ENCODE data around the gene ABCA2. TPM values are rescaled to one million over a fixed set of nuclear protein-coding genes. Genes with fewer than 3 reads are reported as not detected.
A peak's percentile ranks its signal among the peaks of the same experiment; 100 is the strongest.

Gene ABCA2
- total RNA-seq, 1 donor from 2014 or later: 55.1 TPM

- no peak overlapping the region for H3K27ac Mint-ChIP-seq (ENCODE audit: unreplicated experiment)
- H3K4me1 Mint-ChIP-seq (ENCODE audit: unreplicated experiment): peaks cover 12% of the 10 kb centered on the region
- TF ChIP-seq CTCF (IDR thresholded peaks at IDR 0.05): no peak
- peak overlapping the region; percentile 77 for H3K4me3 Mint-ChIP-seq (ENCODE audit: unreplicated experiment)
- H3K27me3 Mint-ChIP-seq (ENCODE audit: unreplicated experiment): no peaks in the 10 kb centered on the region
- no peaks in the 10 kb centered on the region for H3K36me3 Mint-ChIP-seq (ENCODE audit: unreplicated experiment)
- H3K9me3 Mint-ChIP-seq (ENCODE audit: unreplicated experiment): no peaks in the 10 kb centered on the region
- DNase-seq (ENCODE audit: extremely low spot score, unreplicated experiment): no peak
Observed at GRCh38 chr9:137026828-137027227, 1.2 kb downstream of the ABCA2 start.

- H3K36me3 Mint-ChIP-seq (ENCODE audit: unreplicated experiment): no peaks in the 10 kb centered on the region
- H3K9me3 Mint-ChIP-seq (ENCODE audit: unreplicated experiment): no peaks in the 10 kb centered on the region
- H3K4me1 Mint-ChIP-seq (ENCODE audit: unreplicated experiment): peaks cover 12% of the 10 kb centered on the region
- no peak for TF ChIP-seq CTCF (IDR thresholded peaks at IDR 0.05)
- H3K27me3 Mint-ChIP-seq (ENCODE audit: unreplicated experiment): no peaks in the 10 kb centered on the region
- peak overlapping the region; percentile 35 for H3K4me3 Mint-ChIP-seq (ENCODE audit: unreplicated experiment)
- H3K27ac Mint-ChIP-seq (ENCODE audit: unreplicated experiment): no peak overlapping the region
- DNase-seq (ENCODE audit: extremely low spot score, unreplicated experiment): no peak
Observed at GRCh38 chr9:137026384-137026783, 1.7 kb downstream of the ABCA2 start.

- H3K27me3 Mint-ChIP-seq (ENCODE audit: unreplicated experiment): no peaks in the 10 kb centered on the region
- no peak overlapping the region for H3K4me3 Mint-ChIP-seq (ENCODE audit: unreplicated experiment)
- DNase-seq (ENCODE audit: extremely low spot score, unreplicated experiment): no peak
- no peaks in the 10 kb centered on the region for H3K36me3 Mint-ChIP-seq (ENCODE audit: unreplicated experiment)
- TF ChIP-seq CTCF (IDR thresholded peaks at IDR 0.05): no peak
- peaks cover 12% of the 10 kb centered on the region for H3K4me1 Mint-ChIP-seq (ENCODE audit: unreplicated experiment)
- no peaks in the 10 kb centered on the region for H3K9me3 Mint-ChIP-seq (ENCODE audit: unreplicated experiment)
- H3K27ac Mint-ChIP-seq (ENCODE audit: unreplicated experiment): no peak overlapping the region
Observed at GRCh38 chr9:137025517-137025966, 2.5 kb downstream of the ABCA2 start.

- Mint-ChIP-seq H3K4me3 (ENCODE audit: unreplicated experiment) (no peak overlapping the region), H3K4me1 (ENCODE audit: unreplicated experiment) (peaks cover 8% of the 10 kb centered on the region), H3K27ac (ENCODE audit: unreplicated experiment) (no peak overlapping the region), H3K9me3 (ENCODE audit: unreplicated experiment) (no peaks in the 10 kb centered on the region), H3K27me3 (ENCODE audit: unreplicated experiment) (no peaks in the 10 kb centered on the region), H3K36me3 (ENCODE audit: unreplicated experiment) (peaks cover 2% of the 10 kb centered on the region)
- TF ChIP-seq CTCF (IDR thresholded peaks at IDR 0.05): no peak
- DNase-seq (ENCODE audit: extremely low spot score, unreplicated experiment): no peak
Observed at GRCh38 chr9:137023583-137023991, 4.5 kb downstream of the ABCA2 start.

- peaks cover 8% of the 10 kb centered on the region for H3K4me1 Mint-ChIP-seq (ENCODE audit: unreplicated experiment)
- TF ChIP-seq CTCF (IDR thresholded peaks at IDR 0.05): no peak
- H3K27me3 Mint-ChIP-seq (ENCODE audit: unreplicated experiment): no peaks in the 10 kb centered on the region
- no peak for DNase-seq (ENCODE audit: extremely low spot score, unreplicated experiment)
- no peaks in the 10 kb centered on the region for H3K9me3 Mint-ChIP-seq (ENCODE audit: unreplicated experiment)
- no peak overlapping the region for H3K27ac Mint-ChIP-seq (ENCODE audit: unreplicated experiment)
- no peak overlapping the region for H3K4me3 Mint-ChIP-seq (ENCODE audit: unreplicated experiment)
- peaks cover 2% of the 10 kb centered on the region for H3K36me3 Mint-ChIP-seq (ENCODE audit: unreplicated experiment)
Observed at GRCh38 chr9:137023157-137023556, 4.9 kb downstream of the ABCA2 start.

All from osteocyte (in vitro differentiated cells).